AG04450 (cell line): ENCODE results near the gene PLA2G4B. TPM values are rescaled to one million over a fixed set of nuclear protein-coding genes. Genes with fewer than 3 reads are reported as not detected.
A peak's percentile ranks its signal among the peaks of the same experiment; 100 is the strongest.

Experiments used
- CTCF ChIA-PET: fragments of 300-600, 350-600 bp; formaldehyde crosslinking; extraction: SDS; loops from one replicate; lab custom pipeline; 2022; ENCODE audit warnings: antibody characterized with exemption, inconsistent platforms; lab: Charles Lee
- POLR2A ChIA-PET: fragments of 350-600 bp; formaldehyde crosslinking; extraction: SDS; loops from one replicate; lab custom pipeline; 2021; ENCODE audit warnings: antibody characterized with exemption, inconsistent platforms; lab: Yijun Ruan, JAX
- DNase-seq: peaks from one replicate; pipeline ENCODE4 v3.0.0-alpha.2; 2011; ENCODE audit warnings: low read depth, low spot score
- H3K27ac ChIP-seq: one replicate; pipeline ENCODE4 v1.5.1; 2012; ENCODE audit warnings: low read depth, low read length, control low read depth
- H3K27me3 ChIP-seq: one replicate; pipeline ENCODE4 v1.6.0; 2012; ENCODE audit warnings: low read length; ENCODE audit not compliant: control insufficient read depth, insufficient read depth
- H3K4me3 ChIP-seq: 2 replicates; pipeline ENCODE4 v1.5.1; 2011; ENCODE audit warnings: mild to moderate bottlenecking, low read depth, low read length, control low read depth
- H3K9me3 ChIP-seq: 2 replicates; pipeline ENCODE4 v1.5.1; 2012; ENCODE audit warnings: low read length; ENCODE audit not compliant: control insufficient read depth, insufficient read depth
- CTCF ChIP-seq: IDR thresholded peaks from 2 replicates; pipeline ENCODE4 v1.5.1; 2011; ENCODE audit warnings: low read depth, low read length, control low read depth, inconsistent platforms
- polyA plus RNA-seq: library from polyadenylated mRNA; depleted of rRNA; stranded (reverse); fragments of >200 nt; gene quantifications from 2 replicates; pipeline ENCODE4 v1.2.3, GENCODE V29; 2011

The PLA2G4B gene
- polyA plus RNA-seq, 1 experiment = 1.3 TPM

GRCh38 chr15:41795996-41796856, 42.4 kb upstream of the PLA2G4B start:
- no peak for TF ChIP-seq CTCF
- ChIA-PET CTCF (interaction anchor here (1.0 to 4.1 kb wide), 4 partner anchors 14 to 331 kb away, joined by 5 to 24 read pairs (median 6); partner anchors contain the start of gene MAPKBP1), POLR2A (no interaction called here)
- H3K4me3 ChIP-seq = no peak overlapping the region
- no peaks in the 10 kb centered on the region for H3K27me3 ChIP-seq
- DNase-seq = no peak
- H3K9me3 ChIP-seq = no peaks in the 10 kb centered on the region
- peak overlapping the region; percentile 68 for H3K27ac ChIP-seq

- ChIA-PET POLR2A (interaction anchor here (0.5 kb wide), 1 partner anchor 13 kb away, joined by 4 read pairs; no protein-coding TSS in a partner anchor), CTCF (interaction anchor here (1.0 to 4.1 kb wide), 4 partner anchors 13 to 332 kb away, joined by 5 to 24 read pairs (median 6); partner anchors contain the start of gene MAPKBP1)
- Histone ChIP-seq H3K27me3 (no peaks in the 10 kb centered on the region), H3K9me3 (no peaks in the 10 kb centered on the region), H3K27ac (no peak overlapping the region), H3K4me3 (no peak overlapping the region)
- no peak for DNase-seq
- TF ChIP-seq CTCF = no peak
Observed at GRCh38 chr15:41797201-41797944, 41.3 kb upstream of the PLA2G4B start.

GRCh38 chr15:41798607-41799487, 39.8 kb upstream of the PLA2G4B start:
- ChIA-PET CTCF (interaction anchor here (5.1 to 15.8 kb wide), 2 partner anchors 12 to 22 kb away, joined by 25 to 362 read pairs; partner anchors contain the start of gene MAPKBP1), POLR2A (no interaction called here)
- H3K9me3 ChIP-seq = no peaks in the 10 kb centered on the region
- no peaks in the 10 kb centered on the region for H3K27me3 ChIP-seq
- no peak overlapping the region for H3K4me3 ChIP-seq
- no peak for DNase-seq
- no peak overlapping the region for H3K27ac ChIP-seq
- TF ChIP-seq CTCF = no peak

GRCh38 chr15:41799488-41799805, 39.2 kb upstream of the PLA2G4B start:
- no peak for TF ChIP-seq CTCF
- CTCF ChIA-PET = interaction anchor here (5.1 to 15.8 kb wide), 2 partner anchors 12 to 22 kb away, joined by 25 to 362 read pairs; partner anchors contain the start of gene MAPKBP1
- Histone ChIP-seq H3K27me3 (no peaks in the 10 kb centered on the region), H3K27ac (no peak overlapping the region), H3K4me3 (no peak overlapping the region), H3K9me3 (no peaks in the 10 kb centered on the region)
- DNase-seq = no peak
- POLR2A ChIA-PET = no interaction called here
